Neuronal stem cell (in vitro differentiated cells): ENCODE data around the gene KCNJ6.
A peak's percentile ranks its signal among the peaks of the same experiment; 100 is the strongest.
"Not testable (repeated sequence)": the region's sequence is repeated elsewhere in the genome, so short reads cannot be mapped to it uniquely, and the experiment has no call there.

Experiments
- DNase-seq: peaks from one replicate; pipeline ENCODE4 v3.0.0-alpha.2; 2013; ENCODE audit warnings: low spot score
- H2AFZ ChIP-seq: one replicate; pipeline ENCODE4 v1.6.1; 2013; ENCODE audit warnings: mild to moderate bottlenecking, low read length, inconsistent platforms
- H2AK5ac ChIP-seq: 2 replicates; pipeline ENCODE4 v1.6.1; 2013; ENCODE audit warnings: low read depth, mild to moderate bottlenecking, inconsistent platforms, low read length, moderate library complexity, mixed read lengths
- H2BK120ac ChIP-seq: 2 replicates; pipeline ENCODE4 v1.6.1; 2013; ENCODE audit warnings: low read depth, mild to moderate bottlenecking, inconsistent platforms, low read length, moderate library complexity, mixed read lengths
- H2BK12ac ChIP-seq: one replicate; pipeline ENCODE4 v1.6.1; 2013; ENCODE audit warnings: low read length, inconsistent platforms
- H2BK15ac ChIP-seq: 2 replicates; pipeline ENCODE4 v1.6.1; 2013; ENCODE audit warnings: mild to moderate bottlenecking, low read length, inconsistent platforms, mixed read lengths
- H2BK5ac ChIP-seq: one replicate; pipeline ENCODE4 v1.6.1; 2013; ENCODE audit warnings: inconsistent platforms, mild to moderate bottlenecking, low read length, moderate library complexity
- H3K14ac ChIP-seq: one replicate; pipeline ENCODE4 v1.6.1; 2013; ENCODE audit warnings: low read length, inconsistent platforms
- H3K18ac ChIP-seq: 2 replicates; pipeline ENCODE4 v1.6.1; 2013; ENCODE audit warnings: low read length, inconsistent platforms
- H3K23ac ChIP-seq: 2 replicates; pipeline ENCODE4 v1.6.1; 2013; ENCODE audit warnings: low read depth, mild to moderate bottlenecking, mixed read lengths, low read length, inconsistent platforms; ENCODE audit not compliant: poor library complexity
- H3K27ac ChIP-seq: replicated peaks from 3 replicates; pipeline ENCODE4 v1.5.1; 2013; ENCODE audit warnings: low read length, inconsistent platforms
- H3K27me3 ChIP-seq, 3 experiments: 2 replicates each; pipeline ENCODE4 v1.6.1; 2013; ENCODE audit warnings: low read length in 3 of 3, mild to moderate bottlenecking in 2 of 3, inconsistent platforms in 1 of 3, low read depth in 1 of 3, mixed read lengths in 1 of 3, moderate library complexity in 1 of 3; ENCODE audit not compliant: control insufficient read depth in 3 of 3, insufficient read depth in 3 of 3
- H3K36me3 ChIP-seq, 2 donors: replicated peaks in 1 of 2; 2 replicates each; pipeline ENCODE4 v1.6.1; 2013; ENCODE audit warnings: low read length in 2 of 2; ENCODE audit not compliant: control insufficient read depth in 2 of 2, insufficient read depth in 2 of 2
- H3K4ac ChIP-seq: 2 replicates; pipeline ENCODE4 v1.6.1; 2013; ENCODE audit warnings: inconsistent platforms, mild to moderate bottlenecking, low read length, moderate library complexity
- H3K4me1 ChIP-seq, 2 donors: 1 replicate in 1 of 2; 2 replicates in 1 of 2; pipeline ENCODE4 v1.6.1; 2013; ENCODE audit warnings: low read length in 2 of 2, low read depth in 1 of 2; ENCODE audit not compliant: control insufficient read depth in 2 of 2, insufficient read depth in 1 of 2
- H3K4me2 ChIP-seq: one replicate; pipeline ENCODE4 v1.6.1; 2013; ENCODE audit warnings: mild to moderate bottlenecking, low read length, inconsistent platforms; ENCODE audit not compliant: insufficient read depth, poor library complexity, severe bottlenecking
- H3K4me3 ChIP-seq, 2 donors: 2 replicates each; pipeline ENCODE4 v1.5.1; 2013; ENCODE audit warnings: low read length in 2 of 2, mild to moderate bottlenecking in 2 of 2, inconsistent platforms in 1 of 2, moderate library complexity in 1 of 2
- H3K79me1 ChIP-seq: one replicate; pipeline ENCODE4 v1.6.1; 2013; ENCODE audit warnings: low read depth, mild to moderate bottlenecking, inconsistent platforms, low read length, moderate library complexity
- H3K9ac ChIP-seq: one replicate; pipeline ENCODE4 v1.6.1; 2013; ENCODE audit warnings: mild to moderate bottlenecking, low read depth, low read length, inconsistent platforms; ENCODE audit not compliant: poor library complexity
- H3K9me3 ChIP-seq, 2 donors: replicated peaks in 1 of 2; 2 replicates each; pipeline versions ENCODE3 to v1.6.1; 2013; ENCODE audit warnings: low read length in 2 of 2, mild to moderate bottlenecking in 2 of 2, inconsistent platforms in 1 of 2, low read depth in 1 of 2, mixed read lengths in 1 of 2, moderate library complexity in 1 of 2; ENCODE audit not compliant: control insufficient read depth in 2 of 2, insufficient read depth in 1 of 2
- H4K8ac ChIP-seq: one replicate; pipeline ENCODE4 v1.6.1; 2013; ENCODE audit warnings: low read depth, mild to moderate bottlenecking, inconsistent platforms, low read length, moderate library complexity
- H4K91ac ChIP-seq: one replicate; pipeline ENCODE4 v1.6.1; 2013; ENCODE audit warnings: low read length, low read depth, mild to moderate bottlenecking, inconsistent platforms; ENCODE audit not compliant: poor library complexity
- WGBS, 2 donors: extraction: QIAGEN DNeasy Blood & Tissue Kit; methylation state at CpG; one replicate each; pipeline ENCODE4 v1.1.7; 2013; ENCODE audit warnings: missing lambda C conversion rate in 2 of 2, mixed read lengths in 1 of 2; ENCODE audit not compliant: insufficient read length in 2 of 2, insufficient replicate concordance in 1 of 2; ENCODE audit errors: extremely low coverage in 2 of 2; 5-methylcytosine and 5-hydroxymethylcytosine counted together

KCNJ6 gene

DNA sequence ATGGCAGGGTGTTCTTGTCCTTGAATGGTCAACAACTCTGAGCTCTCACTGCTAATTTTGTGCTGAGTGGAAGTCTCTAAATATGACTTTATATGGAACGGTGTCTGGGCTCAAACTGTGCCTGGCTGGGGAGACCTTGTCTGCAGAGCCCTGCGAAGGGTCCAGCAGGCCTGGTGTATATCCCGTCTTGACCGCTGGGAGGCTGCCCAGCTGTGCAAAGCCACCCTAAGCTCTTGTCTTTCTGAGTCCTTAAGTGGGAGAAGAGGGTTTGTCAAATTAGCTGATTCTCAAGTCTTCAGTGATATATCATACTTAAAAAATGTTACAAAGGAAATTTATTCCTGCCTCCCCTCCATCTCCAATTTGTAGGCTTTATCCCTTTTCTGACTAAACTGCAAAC is 198.7 kb downstream of the KCNJ6 start:
- H3K14ac ChIP-seq = peak overlapping the region; percentile 86
- H3K4ac ChIP-seq = no peak overlapping the region
- peak overlapping the region in 1 of 2 donors; percentile 45 for H3K4me3 ChIP-seq
- no peak overlapping the region for H4K91ac ChIP-seq
- no peak overlapping the region for H2AFZ ChIP-seq
- DNase-seq = no peak
- H3K79me1 ChIP-seq = no peaks in the 10 kb centered on the region
- no peak overlapping the region for H2BK5ac ChIP-seq
- H3K4me2 ChIP-seq = no peak overlapping the region
- no peak overlapping the region for H2BK120ac ChIP-seq
- H2BK12ac ChIP-seq = peak overlapping the region; percentile 69
- H3K23ac ChIP-seq = no peak overlapping the region
- no peaks in the 10 kb centered on the region for H3K36me3 ChIP-seq
- H4K8ac ChIP-seq = no peak overlapping the region
- no peak overlapping the region for H2AK5ac ChIP-seq
- H3K4me1 ChIP-seq = no peaks in the 10 kb centered on the region
- no peaks in the 10 kb centered on the region for H3K27me3 ChIP-seq
- H3K27ac ChIP-seq = no peak overlapping the region
- no peaks in the 10 kb centered on the region for H3K9me3 ChIP-seq
- no peak overlapping the region for H2BK15ac ChIP-seq
- no peak overlapping the region for H3K18ac ChIP-seq
- no CpG with 5 or more reads among the region's 4 CpGs for WGBS, 2 donors
- no peak overlapping the region for H3K9ac ChIP-seq

- H3K14ac ChIP-seq, H3K18ac ChIP-seq, H2BK15ac ChIP-seq, H3K27me3 ChIP-seq, H4K8ac ChIP-seq, DNase-seq, H2BK12ac ChIP-seq, H3K36me3 ChIP-seq, H2BK120ac ChIP-seq, H2BK5ac ChIP-seq, H3K79me1 ChIP-seq, H3K27ac ChIP-seq, H2AFZ ChIP-seq, H3K23ac ChIP-seq, H2AK5ac ChIP-seq, H3K4ac ChIP-seq, H3K4me3 ChIP-seq, H3K9me3 ChIP-seq, H3K9ac ChIP-seq, H4K91ac ChIP-seq, H3K4me2 ChIP-seq: not testable (repeated sequence)
- peaks cover under 1 to 15% of the 10 kb centered on the region in 2 donors for H3K4me1 ChIP-seq
These were observed 203.7 kb downstream of the KCNJ6 start for GRCh38 chr21:37712569-37712934.

GRCh38 chr21:37711836-37712568 is 204.3 kb downstream of the KCNJ6 start:
- peak; percentile 61 for DNase-seq
- H2AFZ ChIP-seq = no peak overlapping the region
- H4K91ac ChIP-seq = no peak overlapping the region
- H3K4me1 ChIP-seq = peaks cover 2 to 18% of the 10 kb centered on the region in 2 donors
- H3K4me3 ChIP-seq = no peak overlapping the region
- no peak overlapping the region for H3K4me2 ChIP-seq
- no peak overlapping the region for H2BK5ac ChIP-seq
- H2BK15ac ChIP-seq = no peak overlapping the region
- H2BK12ac ChIP-seq = no peak overlapping the region
- no peaks in the 10 kb centered on the region for H3K9me3 ChIP-seq
- WGBS, 2 donors = no CpG with 5 or more reads among the region's 3 CpGs
- no peak overlapping the region for H2BK120ac ChIP-seq
- no peaks in the 10 kb centered on the region for H3K36me3 ChIP-seq
- H3K27me3 ChIP-seq = no peaks in the 10 kb centered on the region
- H3K79me1 ChIP-seq = no peaks in the 10 kb centered on the region
- no peak overlapping the region for H3K23ac ChIP-seq
- H3K27ac ChIP-seq = no peak overlapping the region
- no peak overlapping the region for H3K14ac ChIP-seq
- no peak overlapping the region for H3K4ac ChIP-seq
- no peak overlapping the region for H4K8ac ChIP-seq
- no peak overlapping the region for H3K18ac ChIP-seq
- H3K9ac ChIP-seq = no peak overlapping the region
- no peak overlapping the region for H2AK5ac ChIP-seq

- Histone ChIP-seq H3K27ac (no peak overlapping the region), H3K4me1 (peaks cover 2 to 18% of the 10 kb centered on the region in 2 donors), H2BK120ac (no peak overlapping the region), H3K4me2 (no peak overlapping the region), H3K18ac (no peak overlapping the region), H2AK5ac (no peak overlapping the region), H4K8ac (no peak overlapping the region), H4K91ac (no peak overlapping the region), H3K14ac (no peak overlapping the region), H3K9me3 (peaks cover 0 to 2% of the 10 kb centered on the region in 2 donors), H3K79me1 (no peaks in the 10 kb centered on the region), H2BK15ac (no peak overlapping the region), H2AFZ (no peak overlapping the region), H2BK5ac (no peak overlapping the region), H3K4me3 (no peak overlapping the region), H2BK12ac (no peak overlapping the region), H3K27me3 (no peaks in the 10 kb centered on the region), H3K23ac (no peak overlapping the region), H3K9ac (no peak overlapping the region), H3K4ac (no peak overlapping the region), H3K36me3 (no peaks in the 10 kb centered on the region)
- no CpG with 5 or more reads among the region's 9 CpGs for WGBS, 2 donors
- no peak for DNase-seq
These were observed 204.9 kb downstream of the KCNJ6 start for GRCh38 chr21:37711286-37711829.
